Type B pancreatic cell (in vitro differentiated cells): Measurements from ENCODE around the gene SLC47A2. TPM values are rescaled to one million over a fixed set of nuclear protein-coding genes. Genes with fewer than 3 reads are reported as not detected.
A peak's percentile ranks its signal among the peaks of the same experiment; 100 is the strongest.

Experiments used
- DNase-seq: peaks from one replicate; pipeline ENCODE4 v3.0.0; 2021; ENCODE audit warnings: mixed read lengths; ENCODE audit not compliant: unreplicated experiment; ENCODE audit errors: extremely low spot score
- H3K27ac Mint-ChIP-seq: 2 replicates; pipeline ENCODE4 v1.8.0; 2021; ENCODE audit warnings: mild to moderate bottlenecking, mixed read lengths
- H3K27me3 Mint-ChIP-seq: 2 replicates; pipeline ENCODE4 v1.8.0; 2021; ENCODE audit warnings: mixed read lengths
- H3K36me3 Mint-ChIP-seq: 2 replicates; pipeline ENCODE4 v1.8.0; 2021; ENCODE audit warnings: mixed read lengths
- H3K4me1 Mint-ChIP-seq: one replicate; pipeline ENCODE4 v1.8.0; 2021; ENCODE audit warnings: mixed read lengths; ENCODE audit not compliant: unreplicated experiment
- H3K4me3 Mint-ChIP-seq: 2 replicates; pipeline ENCODE4 v1.8.0; 2021; ENCODE audit warnings: mild to moderate bottlenecking, mixed read lengths
- H3K9me3 Mint-ChIP-seq: 2 replicates; pipeline ENCODE4 v1.8.0; 2021; ENCODE audit warnings: mixed read lengths
- CTCF ChIP-seq: fragments of 200-600 bp; sonication (generic); conservative IDR thresholded peaks from 2 replicates; pipeline ENCODE4 v1.5.0; 2021; ENCODE audit warnings: antibody characterized with exemption, mild to moderate bottlenecking
- total RNA-seq: library from RNA; stranded (reverse); gene quantifications from 2 replicates; pipeline ENCODE4 v1.2.1, GENCODE V29; 2021; ENCODE audit warnings: low replicate concordance

Gene SLC47A2
- total RNA-seq, 1 donor from 2014 or later, result not detected

GRCh38 chr17:19652595-19652994 is 63.8 kb downstream of the SLC47A2 start:
- Mint-ChIP-seq H3K4me3 (no peak overlapping the region), H3K9me3 (no peaks in the 10 kb centered on the region), H3K4me1 (peaks cover 28% of the 10 kb centered on the region), H3K36me3 (peaks cover 45% of the 10 kb centered on the region), H3K27ac (no peak overlapping the region), H3K27me3 (no peaks in the 10 kb centered on the region)
- no peak for DNase-seq
- TF ChIP-seq CTCF, result no peak

GRCh38 chr17:19651451-19652238 is 64.7 kb downstream of the SLC47A2 start:
- no peak for DNase-seq
- no peaks in the 10 kb centered on the region for H3K27me3 Mint-ChIP-seq
- no peak for TF ChIP-seq CTCF
- H3K36me3 Mint-ChIP-seq, result peaks cover 42% of the 10 kb centered on the region
- peak overlapping the region; percentile 19 for H3K27ac Mint-ChIP-seq
- H3K9me3 Mint-ChIP-seq, result no peaks in the 10 kb centered on the region
- peaks cover 35% of the 10 kb centered on the region for H3K4me1 Mint-ChIP-seq
- H3K4me3 Mint-ChIP-seq, result peak overlapping the region; percentile 32

GRCh38 chr17:19650826-19651225 is 65.6 kb downstream of the SLC47A2 start:
- TF ChIP-seq CTCF, result no peak
- no peak for DNase-seq
- H3K4me3 Mint-ChIP-seq, result peak overlapping the region; percentile 74
- H3K4me1 Mint-ChIP-seq, result peaks cover 35% of the 10 kb centered on the region
- peaks cover 36% of the 10 kb centered on the region for H3K36me3 Mint-ChIP-seq
- H3K27me3 Mint-ChIP-seq, result peaks cover 3% of the 10 kb centered on the region
- no peak overlapping the region for H3K27ac Mint-ChIP-seq
- no peaks in the 10 kb centered on the region for H3K9me3 Mint-ChIP-seq

- H3K9me3 Mint-ChIP-seq, result no peaks in the 10 kb centered on the region
- peak overlapping the region; percentile 91 for H3K4me3 Mint-ChIP-seq
- H3K36me3 Mint-ChIP-seq, result peaks cover 24% of the 10 kb centered on the region
- DNase-seq, result no peak
- H3K27ac Mint-ChIP-seq, result peak overlapping the region; percentile 69
- TF ChIP-seq CTCF, result no peak
- H3K4me1 Mint-ChIP-seq, result peaks cover 35% of the 10 kb centered on the region
- peaks cover 3% of the 10 kb centered on the region for H3K27me3 Mint-ChIP-seq
These were observed 67.2 kb downstream of the SLC47A2 start for GRCh38 chr17:19649274-19649541.

- H3K9me3 Mint-ChIP-seq, result no peaks in the 10 kb centered on the region
- DNase-seq, result peak; percentile 95
- H3K27me3 Mint-ChIP-seq, result peaks cover 3% of the 10 kb centered on the region
- peak within 1 kb of the TSS; percentile 93 for H3K27ac Mint-ChIP-seq
- TF ChIP-seq CTCF, result peak; percentile 26
- H3K4me3 Mint-ChIP-seq, result peak within 1 kb of the TSS; percentile 91
- H3K4me1 Mint-ChIP-seq, result peaks cover 35% of the 10 kb centered on the region
- peaks cover 20% of the 10 kb centered on the region for H3K36me3 Mint-ChIP-seq
These were observed 67.7 kb downstream of the SLC47A2 start, which contains the start of gene ALDH3A2 for GRCh38 chr17:19648475-19649273. Gene ALDH3A2, plus strand, starts transcription at chr17:19648751. Its CDS starts 221 bp downstream, at chr17:19648972.
